ENCODE measurements around the gene HIC1.

DNA sequence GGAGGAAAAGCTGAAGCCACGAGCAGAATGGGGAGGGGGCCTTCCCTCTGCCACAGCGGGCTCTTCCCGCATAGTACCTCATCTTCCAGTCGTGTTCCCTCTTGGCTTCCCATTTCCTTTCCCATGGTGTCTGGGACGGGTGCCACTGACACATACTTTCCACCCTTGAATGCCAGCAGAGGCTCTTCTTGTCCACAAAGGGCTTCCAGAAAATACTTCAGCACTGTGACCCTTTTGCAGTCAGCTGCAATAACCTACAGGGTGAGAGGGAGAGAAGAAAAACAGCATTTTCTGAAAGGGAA lies 30.7 kb downstream of the HIC1 start:
- TF ChIP-seq, protein P1, sequence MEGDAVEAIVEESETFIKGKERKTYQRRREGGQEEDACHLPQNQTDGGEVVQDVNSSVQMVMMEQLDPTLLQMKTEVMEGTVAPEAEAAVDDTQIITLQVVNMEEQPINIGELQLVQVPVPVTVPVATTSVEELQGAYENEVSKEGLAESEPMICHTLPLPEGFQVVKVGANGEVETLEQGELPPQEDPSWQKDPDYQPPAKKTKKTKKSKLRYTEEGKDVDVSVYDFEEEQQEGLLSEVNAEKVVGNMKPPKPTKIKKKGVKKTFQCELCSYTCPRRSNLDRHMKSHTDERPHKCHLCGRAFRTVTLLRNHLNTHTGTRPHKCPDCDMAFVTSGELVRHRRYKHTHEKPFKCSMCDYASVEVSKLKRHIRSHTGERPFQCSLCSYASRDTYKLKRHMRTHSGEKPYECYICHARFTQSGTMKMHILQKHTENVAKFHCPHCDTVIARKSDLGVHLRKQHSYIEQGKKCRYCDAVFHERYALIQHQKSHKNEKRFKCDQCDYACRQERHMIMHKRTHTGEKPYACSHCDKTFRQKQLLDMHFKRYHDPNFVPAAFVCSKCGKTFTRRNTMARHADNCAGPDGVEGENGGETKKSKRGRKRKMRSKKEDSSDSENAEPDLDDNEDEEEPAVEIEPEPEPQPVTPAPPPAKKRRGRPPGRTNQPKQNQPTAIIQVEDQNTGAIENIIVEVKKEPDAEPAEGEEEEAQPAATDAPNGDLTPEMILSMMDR (conservative IDR thresholded peaks at IDR 0.05 in 1 of 2, IDR thresholded peaks at IDR 0.05 in 1 of 2; ENCODE audit: low read depth in 1 of 2, low read length in 2 of 2): no peak
- no peak for TF ChIP-seq EZH2 (IDR thresholded peaks at IDR 0.05; ENCODE audit: low read length, missing control alignments)
